Measurements from ENCODE around the gene NUP62.

DNA sequence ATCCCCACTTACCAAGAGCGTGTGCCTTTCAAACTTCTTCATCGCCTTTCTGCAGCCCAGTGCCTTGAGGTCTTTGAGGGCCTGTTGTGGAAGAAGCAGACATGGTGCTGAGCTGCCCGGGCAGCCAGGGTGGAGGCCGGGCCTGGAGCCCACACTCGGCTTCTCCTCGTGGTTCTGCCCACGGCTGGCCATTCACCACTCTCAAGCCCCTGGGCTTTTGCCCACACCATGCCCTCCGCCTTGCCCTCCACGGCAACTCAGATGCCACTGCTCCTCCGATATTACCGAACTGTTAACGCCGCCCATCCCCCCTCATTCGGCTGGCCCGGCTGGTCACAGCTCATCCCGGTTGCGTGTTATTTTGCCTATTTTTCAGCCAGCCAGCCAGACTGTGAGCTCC lies 37.9 kb downstream of the NUP62 start:
- no peak for TF ChIP-seq POLR2A (IDR thresholded peaks at IDR 0.05)
- TF ChIP-seq, protein P1, sequence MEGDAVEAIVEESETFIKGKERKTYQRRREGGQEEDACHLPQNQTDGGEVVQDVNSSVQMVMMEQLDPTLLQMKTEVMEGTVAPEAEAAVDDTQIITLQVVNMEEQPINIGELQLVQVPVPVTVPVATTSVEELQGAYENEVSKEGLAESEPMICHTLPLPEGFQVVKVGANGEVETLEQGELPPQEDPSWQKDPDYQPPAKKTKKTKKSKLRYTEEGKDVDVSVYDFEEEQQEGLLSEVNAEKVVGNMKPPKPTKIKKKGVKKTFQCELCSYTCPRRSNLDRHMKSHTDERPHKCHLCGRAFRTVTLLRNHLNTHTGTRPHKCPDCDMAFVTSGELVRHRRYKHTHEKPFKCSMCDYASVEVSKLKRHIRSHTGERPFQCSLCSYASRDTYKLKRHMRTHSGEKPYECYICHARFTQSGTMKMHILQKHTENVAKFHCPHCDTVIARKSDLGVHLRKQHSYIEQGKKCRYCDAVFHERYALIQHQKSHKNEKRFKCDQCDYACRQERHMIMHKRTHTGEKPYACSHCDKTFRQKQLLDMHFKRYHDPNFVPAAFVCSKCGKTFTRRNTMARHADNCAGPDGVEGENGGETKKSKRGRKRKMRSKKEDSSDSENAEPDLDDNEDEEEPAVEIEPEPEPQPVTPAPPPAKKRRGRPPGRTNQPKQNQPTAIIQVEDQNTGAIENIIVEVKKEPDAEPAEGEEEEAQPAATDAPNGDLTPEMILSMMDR (IDR thresholded peaks at IDR 0.05): no peak
- no peak for TF ChIP-seq POLR2AphosphoS5 (IDR thresholded peaks at IDR 0.05)

Data from breast epithelium (tissue), 3 donors.